Measurements from ENCODE around the gene TCN1.
"Not testable (repeated sequence)": the region's sequence is repeated elsewhere in the genome, so short reads cannot be mapped to it uniquely, and the experiment has no call there.

TCN1 gene, protein sequence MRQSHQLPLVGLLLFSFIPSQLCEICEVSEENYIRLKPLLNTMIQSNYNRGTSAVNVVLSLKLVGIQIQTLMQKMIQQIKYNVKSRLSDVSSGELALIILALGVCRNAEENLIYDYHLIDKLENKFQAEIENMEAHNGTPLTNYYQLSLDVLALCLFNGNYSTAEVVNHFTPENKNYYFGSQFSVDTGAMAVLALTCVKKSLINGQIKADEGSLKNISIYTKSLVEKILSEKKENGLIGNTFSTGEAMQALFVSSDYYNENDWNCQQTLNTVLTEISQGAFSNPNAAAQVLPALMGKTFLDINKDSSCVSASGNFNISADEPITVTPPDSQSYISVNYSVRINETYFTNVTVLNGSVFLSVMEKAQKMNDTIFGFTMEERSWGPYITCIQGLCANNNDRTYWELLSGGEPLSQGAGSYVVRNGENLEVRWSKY

DNA sequence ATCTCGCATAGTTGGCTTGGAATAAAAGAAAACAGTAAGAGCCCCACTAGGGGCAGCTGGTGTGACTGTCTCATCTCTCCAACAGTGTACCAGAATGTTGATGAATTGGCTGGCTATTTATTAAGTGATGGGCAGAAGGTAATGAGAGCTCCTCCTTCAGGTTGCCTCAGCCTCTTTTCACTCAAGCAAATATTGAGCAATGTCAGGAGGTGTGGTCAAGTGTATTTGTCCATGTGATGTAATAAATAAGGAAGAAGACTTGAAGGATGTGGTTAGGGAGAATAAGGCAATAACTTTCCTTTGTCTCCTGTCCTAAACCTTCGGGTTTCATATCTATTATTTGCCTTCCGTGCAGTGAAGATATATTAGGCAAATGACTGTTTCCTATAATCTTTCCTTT lies at the start of gene TCN1:
TSS of gene TCN1 (minus strand) at position 91 of the 400 bp plus-strand sequence. CDS start at position 74, 17 bp downstream.
- DNase-seq: peak; percentile 92

DNA sequence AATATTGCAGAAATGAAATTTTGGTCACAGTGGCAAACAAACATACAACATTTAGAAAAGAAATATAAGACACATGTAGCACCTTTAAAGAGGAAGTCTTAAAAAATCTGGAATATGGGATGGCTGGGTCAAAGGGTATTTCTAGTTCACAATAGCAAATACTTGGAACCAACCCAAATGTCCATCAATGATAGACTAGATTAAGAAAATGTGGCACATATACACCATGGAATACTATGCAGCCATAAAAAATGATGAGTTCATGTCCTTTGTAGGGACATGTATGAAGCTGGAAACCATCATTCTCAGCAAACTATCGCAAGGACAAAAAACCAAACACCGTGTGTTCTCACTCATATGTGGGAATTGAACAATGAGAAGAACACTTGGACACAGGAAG lies 37.3 kb upstream of the TCN1 start:
- not testable (repeated sequence) for DNase-seq

DNA sequence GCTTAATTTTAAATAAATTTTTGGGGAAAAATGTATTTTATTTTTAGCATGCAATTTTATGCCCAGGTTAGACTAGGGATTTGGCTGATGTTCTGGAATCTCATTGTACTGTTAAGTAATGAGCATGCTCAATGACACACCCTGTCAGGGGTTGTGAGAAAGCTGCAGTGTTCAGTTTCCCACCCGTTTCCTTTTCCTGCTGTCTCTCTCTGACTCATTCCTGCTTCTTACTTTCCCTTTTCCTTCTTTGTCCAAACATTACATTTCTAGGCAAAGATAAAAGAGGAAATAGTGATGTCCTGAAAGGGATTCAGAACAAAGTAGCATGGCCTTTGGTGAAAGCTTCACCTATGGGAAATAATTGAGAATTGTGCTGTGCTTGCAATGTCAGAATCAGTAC lies 35.0 kb upstream of the TCN1 start:
- no peak for DNase-seq

DNA sequence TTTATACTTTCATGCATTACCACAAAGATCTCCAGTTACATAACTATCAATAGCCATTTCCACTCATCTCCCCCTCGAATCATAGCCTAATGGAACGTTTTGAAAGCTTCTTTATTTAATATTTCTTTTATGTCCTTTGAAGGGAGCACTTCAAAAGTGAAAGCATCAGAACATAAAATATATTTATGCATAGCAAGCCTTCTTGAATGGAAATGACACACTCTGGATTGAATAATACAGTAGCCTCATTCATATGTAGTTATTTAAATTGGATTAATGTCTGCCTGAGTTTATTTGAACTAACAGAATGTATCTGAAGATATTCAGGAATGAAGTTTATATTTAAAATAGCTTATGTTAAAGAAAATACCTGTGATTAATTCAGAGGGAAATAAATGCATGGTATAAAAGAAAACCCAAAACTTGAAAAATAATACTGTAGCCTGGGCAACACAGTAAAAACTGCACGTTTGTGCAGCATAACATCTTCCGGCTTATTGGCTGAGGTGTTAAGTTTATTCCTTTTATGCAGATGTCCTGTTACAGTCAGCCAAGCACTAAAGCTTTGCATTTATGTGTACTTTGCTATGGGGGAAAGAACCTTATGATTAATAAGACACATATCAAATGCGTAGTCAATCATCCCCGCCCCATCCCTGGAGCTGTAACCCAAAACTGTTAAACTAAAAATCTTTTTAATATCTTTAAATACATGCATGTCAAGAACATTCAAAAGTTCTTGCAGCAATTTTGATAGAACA lies 34.3 kb upstream of the TCN1 start:
- no peak for DNase-seq

DNA sequence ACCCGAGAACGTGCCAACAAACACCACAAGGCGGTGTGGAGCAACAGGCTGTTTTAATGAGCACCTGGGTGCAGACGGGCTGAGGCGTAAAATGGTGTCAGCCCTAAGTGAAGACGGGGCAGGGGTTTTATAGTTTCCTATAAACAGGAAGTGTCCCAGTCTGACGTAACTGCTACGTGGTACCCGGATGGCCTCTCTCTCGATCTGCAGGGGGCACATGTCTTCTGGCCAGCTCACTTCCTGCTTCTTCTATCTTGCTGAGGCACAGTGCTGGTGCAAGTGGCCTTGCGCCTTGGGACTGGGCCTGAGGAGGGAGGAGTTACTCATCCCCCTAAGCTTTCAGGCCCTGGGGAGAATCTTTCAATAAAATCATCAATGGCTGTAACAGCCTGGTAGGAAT lies 33.2 kb upstream of the TCN1 start:
- DNase-seq: peak; percentile 25

DNA sequence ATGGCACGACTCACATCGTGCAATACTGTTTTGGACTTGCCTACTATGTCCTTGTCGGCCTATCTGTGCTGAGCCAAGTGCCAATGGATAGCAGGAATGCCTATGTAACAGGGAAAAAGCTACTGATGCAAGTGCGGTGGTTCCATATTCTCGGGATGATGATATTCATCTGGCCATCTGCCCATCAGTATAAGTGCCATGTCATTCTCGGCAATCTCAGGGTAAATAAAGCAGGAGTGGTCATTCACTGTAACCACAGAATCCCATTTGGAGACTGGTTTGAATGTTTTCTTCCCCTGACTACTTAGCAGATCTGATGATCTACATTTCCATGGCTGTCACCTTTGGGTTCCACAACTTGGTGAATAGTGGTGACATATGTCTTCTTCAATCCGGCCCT lies 32.4 kb upstream of the TCN1 start:
- no peak for DNase-seq

DNA sequence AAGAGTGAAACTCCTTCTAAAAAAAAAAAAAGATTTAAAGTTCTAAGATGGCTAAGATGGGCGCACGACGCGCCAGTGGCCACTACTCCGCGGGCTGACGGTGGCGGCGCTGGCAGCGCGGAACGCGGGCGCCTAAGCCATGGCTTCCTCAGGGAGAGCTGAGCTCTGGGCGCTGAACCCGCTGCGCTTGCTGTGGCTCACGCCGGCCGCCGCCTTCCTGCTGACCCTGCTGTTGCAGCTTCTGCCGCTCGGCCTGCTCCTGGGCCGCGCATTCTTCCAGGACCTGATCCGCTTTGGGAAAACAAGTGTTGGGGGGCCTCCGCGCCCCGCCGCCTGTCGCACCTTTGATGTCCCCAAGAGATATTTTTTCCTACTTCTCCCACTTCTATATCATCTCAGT lies 31.8 kb upstream of the TCN1 start:
- DNase-seq: no peak

DNA sequence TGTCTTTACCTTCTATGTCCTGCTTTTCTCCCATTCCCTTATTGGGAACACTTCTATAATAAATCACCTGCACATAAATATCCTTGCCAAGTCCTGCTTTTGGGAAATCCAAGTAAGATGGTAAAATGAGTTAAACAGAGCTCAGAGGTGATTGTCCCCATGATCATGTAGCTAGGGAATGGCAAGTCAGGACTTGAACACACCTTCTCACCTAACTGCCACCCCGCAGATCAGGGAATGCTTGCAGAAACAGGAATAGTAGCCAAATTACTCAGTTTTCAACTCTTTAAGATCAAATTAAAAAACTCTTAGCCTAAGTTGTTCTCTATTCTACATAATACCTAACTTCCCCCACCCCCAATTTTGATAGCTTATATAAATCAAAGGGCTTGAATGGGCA lies 28.3 kb upstream of the TCN1 start:
- DNase-seq: no peak

DNA sequence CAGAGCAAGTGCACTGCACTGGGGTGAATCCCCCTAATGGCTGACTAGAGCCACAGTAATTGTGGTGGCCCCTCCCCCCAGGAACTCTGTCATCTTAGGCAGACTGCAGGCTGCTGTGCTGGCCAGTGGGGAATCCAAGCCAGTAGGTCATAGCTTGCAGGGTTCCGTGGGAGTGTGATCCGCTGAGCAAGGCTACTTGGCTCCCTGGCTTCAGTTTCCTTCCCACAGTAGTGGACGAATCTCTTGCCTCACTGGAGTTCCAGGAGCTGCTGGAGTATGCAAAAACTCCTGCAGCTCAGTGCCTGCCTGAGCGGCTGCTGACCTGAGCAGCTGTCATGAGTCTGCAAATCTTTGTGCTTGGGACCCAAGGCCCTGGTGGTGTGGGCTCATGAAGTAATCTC lies 25.5 kb upstream of the TCN1 start:
- no peak for DNase-seq

DNA sequence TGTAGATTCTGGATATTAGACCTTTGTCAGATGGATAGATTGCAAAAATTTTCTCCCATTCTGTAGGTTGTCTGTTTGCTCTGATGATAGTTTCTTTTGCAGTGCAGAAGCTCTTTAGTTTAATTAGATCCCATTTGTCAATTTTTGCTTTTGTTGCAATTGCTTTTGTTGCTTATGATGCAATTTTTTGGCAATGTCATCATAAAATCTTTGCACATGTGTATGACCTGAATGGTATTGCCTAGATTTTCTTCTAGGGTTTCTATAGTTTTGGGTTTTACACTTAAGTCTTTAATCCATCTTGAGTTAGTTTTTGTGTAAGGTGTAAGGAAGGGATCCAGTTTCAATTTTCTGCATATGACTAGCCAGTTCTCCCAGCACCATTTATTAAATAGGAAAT lies 20.9 kb upstream of the TCN1 start:
- peak; percentile 17 for DNase-seq

DNA sequence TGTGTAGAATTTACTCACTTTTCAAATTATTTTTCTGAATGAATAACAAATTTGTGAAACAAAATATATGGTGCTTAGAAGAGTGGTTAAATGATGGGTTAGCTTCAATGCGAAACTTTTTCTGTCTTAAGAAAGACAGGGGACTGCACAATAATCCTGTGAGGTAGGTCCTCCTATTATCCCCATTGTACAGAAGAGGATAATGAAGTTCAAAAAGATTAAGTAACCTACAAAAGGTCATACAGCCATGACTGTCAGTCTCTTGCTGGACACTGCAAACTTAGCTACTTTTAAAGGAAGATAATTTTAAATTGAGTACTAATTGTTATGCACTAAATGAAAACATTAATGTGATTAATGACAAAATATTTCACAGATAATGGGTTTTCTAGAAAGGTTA lies 17.3 kb upstream of the TCN1 start:
- no peak for DNase-seq

DNA sequence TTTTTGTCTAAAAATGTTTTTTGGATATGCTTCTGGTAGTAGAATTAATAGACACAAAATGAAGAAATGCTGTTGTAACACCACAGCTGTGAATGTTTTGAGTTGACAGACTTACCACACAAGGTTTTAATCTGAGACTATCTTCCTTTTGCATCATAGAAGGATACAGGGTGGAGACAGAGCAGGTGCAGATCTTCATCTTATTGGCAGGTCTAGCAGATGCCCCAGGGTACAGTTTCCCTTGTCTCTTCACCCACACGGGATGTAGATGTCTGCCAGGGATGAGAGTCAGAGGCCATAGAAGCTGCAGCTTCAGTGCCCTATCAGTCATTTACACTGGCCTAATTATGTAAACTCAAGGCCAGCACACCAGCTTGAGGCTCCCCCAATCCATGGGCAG lies 13.3 kb upstream of the TCN1 start:
- DNase-seq: no peak

DNA sequence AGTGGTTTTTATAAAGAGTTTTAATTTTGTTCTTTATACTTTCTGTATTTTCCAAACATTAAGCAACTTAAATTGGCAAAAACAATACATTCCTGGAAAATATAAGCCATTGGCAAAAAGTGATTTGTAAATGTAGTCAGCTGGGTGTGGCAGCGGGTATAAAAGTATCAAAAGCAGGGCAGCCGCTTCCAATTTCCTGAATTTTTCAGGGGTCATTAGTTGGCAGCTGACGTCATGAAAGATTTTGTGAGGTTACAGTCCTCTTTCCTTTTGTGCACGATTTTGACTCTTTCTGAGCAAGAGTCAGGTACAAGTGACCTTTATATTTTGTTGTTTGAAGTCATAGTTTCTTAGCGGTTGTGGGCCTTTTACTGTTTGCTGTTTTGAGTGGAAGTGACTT lies 12.3 kb upstream of the TCN1 start, which contains the start of gene OOSP3:
TSS of gene OOSP3 (plus strand) at position 208 of the 400 bp plus-strand sequence. CDS start at position 235, 27 bp downstream.
- no peak for DNase-seq

DNA sequence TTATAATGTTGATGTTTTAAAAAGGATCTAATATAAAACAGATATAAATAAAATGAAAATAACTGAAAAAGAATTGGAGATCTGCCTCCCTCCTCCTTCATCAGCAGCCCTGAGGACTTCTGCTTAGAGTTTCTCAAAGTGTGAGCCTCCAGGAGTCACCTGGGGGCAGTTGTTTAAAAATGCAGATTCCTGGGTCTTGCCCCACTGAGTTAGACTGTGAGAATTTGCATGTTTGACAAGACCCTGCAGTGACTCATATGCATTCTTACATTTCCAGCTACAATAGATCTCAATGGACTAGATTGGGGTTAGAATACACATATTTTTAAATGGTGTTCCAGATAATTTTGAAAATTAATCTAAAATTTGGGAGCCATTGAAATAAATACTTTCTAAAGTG lies 11.5 kb upstream of the TCN1 start:
- no peak for DNase-seq

DNA sequence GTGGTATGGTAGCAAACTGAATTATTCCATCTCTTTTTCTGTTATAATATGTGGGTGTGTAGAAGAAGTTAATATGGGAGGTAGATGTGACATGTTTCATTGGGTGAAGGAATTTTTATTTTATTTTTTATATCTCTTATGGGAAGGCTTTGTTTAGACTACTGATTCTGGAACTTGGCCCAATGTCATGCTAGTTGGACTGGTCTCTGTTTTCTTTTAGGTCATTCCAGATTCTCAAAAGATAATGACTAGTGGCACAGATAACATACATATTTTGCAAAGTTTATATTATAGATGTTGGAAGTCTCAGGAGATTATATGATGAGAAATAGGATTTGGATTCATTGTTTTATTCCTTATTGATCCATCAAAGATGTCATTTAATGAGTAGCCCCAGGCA lies 11.0 kb upstream of the TCN1 start:
- no peak for DNase-seq

DNA sequence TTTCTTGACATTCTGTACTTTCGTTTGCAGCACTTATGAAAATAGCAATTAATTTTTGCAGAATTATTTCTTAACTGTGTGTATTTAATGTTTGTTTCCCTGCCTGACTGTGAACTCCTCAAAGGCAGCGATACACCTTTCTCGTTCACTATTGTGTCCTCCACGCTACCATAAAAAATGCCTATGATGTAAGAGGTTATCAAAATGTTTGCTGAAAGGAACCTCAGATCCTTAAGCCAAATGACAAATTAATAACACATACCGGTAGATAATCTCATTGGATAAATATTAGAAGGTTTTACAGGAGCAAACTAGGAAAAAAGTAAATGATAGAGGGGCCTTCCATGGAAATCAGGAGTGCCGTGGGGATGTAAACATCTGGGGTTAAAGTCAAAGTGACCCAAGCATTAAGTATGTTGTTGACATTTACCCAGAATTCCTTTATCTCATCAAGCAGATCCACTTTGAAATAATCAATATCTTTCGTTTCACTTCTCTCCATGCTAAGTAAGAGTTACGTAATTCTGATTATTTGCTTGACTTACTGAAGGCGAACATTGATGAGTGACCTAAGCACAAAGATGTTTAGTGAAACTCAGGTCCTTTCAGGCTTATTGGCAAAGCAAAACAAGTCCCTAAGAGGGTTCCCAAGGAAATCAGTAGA lies 9.7 kb upstream of the TCN1 start:
- no peak for DNase-seq

DNA sequence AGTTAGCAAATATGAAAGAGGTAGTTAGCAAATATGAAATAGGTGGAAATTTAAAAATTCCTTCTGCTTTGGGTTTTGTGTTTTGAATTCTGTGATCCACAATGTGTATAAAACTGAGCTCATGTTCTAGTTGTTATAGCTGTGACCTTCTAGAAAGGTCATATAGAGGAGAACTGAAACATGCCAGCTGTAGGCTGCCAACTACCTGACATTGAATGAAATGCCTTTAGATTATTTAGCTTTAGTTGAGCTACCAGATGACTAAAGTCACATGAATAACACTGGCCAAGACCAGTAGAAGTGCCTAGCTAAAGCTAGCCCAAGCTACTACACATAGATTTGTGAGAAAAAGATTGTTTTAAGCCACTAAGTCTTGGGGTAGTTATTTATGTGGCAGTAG lies 5.8 kb upstream of the TCN1 start:
- no peak for DNase-seq

DNA sequence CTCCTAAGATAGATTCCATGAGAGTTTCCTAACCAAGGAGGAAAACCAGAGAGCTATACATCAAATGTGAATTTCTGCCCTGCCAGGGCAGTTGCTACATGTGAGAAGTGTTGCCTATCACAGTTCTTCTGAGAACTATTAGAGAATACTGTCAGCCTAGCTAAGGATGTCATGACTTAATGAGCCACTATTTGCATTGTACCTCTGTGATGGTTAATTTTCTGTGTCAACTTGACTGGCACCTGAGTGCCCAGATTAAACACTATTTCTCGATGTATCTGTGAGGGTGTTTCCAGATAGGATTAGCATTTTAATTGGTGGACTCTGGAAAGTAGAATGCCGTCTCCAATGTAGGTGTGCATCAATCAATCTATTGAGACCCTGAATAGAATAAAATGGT lies 1.7 kb upstream of the TCN1 start:
- DNase-seq: no peak

DNA sequence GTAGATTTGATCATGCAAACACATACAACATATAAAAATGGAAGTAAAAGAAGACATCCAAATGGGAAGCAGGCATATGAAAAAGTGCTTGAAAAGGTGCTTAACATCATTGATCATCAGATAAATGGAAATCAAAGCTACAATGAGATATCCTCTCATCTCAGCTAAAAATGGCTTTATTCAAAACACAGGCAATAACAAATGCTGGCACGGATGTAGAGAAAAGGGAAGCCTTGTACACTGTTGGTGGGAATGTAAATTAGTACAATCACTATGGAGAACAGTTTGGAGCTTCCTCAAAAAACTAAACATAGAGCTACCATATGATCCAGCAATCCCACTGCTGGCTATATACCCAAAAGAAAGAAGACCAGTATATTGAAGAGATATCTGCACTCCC lies 549 bp upstream of the TCN1 start:
- DNase-seq: no peak

DNA sequence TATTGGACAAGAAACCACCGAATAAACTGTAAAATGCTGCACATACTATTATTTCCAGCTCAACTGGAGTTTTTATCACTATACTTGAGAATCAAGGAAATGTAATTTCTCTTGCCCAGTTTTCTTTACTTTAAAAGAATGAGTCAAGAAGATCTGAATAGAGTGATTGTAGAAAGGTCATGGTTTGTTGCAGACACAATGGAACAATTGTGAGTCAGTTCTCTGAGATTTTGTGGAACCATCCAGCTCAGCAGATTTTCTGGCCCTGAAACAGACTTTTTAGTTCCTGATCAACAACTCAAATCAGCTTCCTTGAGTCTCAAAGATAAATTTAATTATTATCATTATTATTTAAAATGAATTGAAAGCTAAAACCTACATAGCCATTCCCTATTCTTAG lies 1.3 kb downstream of the TCN1 start:
- peak; percentile 12 for DNase-seq

DNA sequence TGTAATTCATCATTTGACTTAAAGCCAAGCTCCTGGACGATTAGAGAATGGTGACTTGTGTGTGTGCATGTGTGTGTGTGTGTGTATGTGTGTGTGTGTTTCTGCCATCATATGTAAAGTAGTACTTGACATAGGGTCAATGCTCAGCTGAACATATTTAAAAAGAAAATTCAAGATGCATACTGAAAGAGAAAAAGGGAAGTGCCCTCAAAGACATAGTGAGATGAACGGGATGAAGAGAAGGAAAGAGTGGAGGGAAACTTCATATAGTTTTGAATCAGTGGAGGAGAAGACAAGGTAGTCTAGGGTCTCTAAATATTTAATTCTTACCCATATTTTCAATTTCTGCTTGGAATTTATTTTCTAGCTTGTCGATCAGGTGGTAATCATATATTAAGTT lies 4.0 kb downstream of the TCN1 start:
- DNase-seq: no peak

DNA sequence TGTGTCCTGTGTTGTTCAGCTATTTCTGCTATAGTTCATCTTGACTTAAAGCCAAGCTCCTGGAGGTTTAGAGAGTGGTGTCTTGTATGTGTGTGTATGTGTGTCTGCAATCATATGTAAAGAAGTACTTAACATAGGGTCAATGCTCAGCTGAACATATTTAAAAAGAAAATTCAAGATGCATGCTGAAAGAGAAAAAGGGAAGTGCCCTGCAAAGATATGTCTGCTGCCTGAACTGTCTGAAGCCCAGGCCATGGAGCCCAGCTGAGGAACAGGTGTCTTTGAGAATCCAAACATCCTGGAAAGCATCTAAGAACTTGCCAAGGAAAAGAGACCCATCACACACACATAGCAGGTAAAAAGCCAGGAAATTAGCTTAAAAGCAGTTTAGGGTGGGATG lies 6.6 kb downstream of the TCN1 start:
- DNase-seq: peak; percentile 67

Measured in OCI-M1 (cell line).